Measurements from ENCODE around the gene SYCP2. TPM values are rescaled to one million over a fixed set of nuclear protein-coding genes. Genes with fewer than 3 reads are reported as not detected.

Gene SYCP2
- total and polyA plus RNA-seq, 2 of the 8 experiments (the other 6 are each of a cell fraction or from before 2014, with no cell fraction given): 0.02 to 0.50 TPM

DNA sequence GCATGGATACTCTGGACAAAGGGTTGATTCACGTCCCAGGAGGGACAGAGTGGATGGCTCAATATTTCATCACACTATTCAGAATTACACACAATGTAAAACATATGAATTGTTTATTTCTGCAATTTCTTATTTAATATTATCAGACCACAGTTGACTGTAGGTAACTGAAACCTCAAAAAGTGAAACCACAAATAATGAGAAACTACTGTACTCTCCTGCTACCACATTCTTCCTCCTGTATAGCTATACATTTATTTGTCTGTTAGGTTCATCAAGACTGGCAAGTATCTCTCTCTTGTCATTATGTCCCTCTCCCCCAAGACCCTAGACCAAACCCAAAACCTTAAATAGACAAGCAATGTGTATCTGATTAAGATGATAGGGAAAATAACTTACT lies 60.0 kb downstream of the SYCP2 start (continued):
- no peak for TF ChIP-seq TCF12 (IDR thresholded peaks at IDR 0.05; ENCODE audit: low read depth, low read length)
- TF ChIP-seq GABPA (IDR thresholded peaks at IDR 0.05; ENCODE audit: borderline replicate concordance, insufficient read depth, low read length): no peak
- TF ChIP-seq, protein P1, sequence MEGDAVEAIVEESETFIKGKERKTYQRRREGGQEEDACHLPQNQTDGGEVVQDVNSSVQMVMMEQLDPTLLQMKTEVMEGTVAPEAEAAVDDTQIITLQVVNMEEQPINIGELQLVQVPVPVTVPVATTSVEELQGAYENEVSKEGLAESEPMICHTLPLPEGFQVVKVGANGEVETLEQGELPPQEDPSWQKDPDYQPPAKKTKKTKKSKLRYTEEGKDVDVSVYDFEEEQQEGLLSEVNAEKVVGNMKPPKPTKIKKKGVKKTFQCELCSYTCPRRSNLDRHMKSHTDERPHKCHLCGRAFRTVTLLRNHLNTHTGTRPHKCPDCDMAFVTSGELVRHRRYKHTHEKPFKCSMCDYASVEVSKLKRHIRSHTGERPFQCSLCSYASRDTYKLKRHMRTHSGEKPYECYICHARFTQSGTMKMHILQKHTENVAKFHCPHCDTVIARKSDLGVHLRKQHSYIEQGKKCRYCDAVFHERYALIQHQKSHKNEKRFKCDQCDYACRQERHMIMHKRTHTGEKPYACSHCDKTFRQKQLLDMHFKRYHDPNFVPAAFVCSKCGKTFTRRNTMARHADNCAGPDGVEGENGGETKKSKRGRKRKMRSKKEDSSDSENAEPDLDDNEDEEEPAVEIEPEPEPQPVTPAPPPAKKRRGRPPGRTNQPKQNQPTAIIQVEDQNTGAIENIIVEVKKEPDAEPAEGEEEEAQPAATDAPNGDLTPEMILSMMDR (IDR thresholded peaks at IDR 0.05; ENCODE audit: control extremely low read depth in 1 of 3, insufficient read depth in 1 of 3, low read depth in 1 of 3, low read length in 3 of 3): no peak

All from H1 (cell line).